LHCN-M2 (cell line): ENCODE results near the gene TNNC2. TPM values are rescaled to one million over a fixed set of nuclear protein-coding genes. Genes with fewer than 3 reads are reported as not detected.
"Not testable (repeated sequence)": the region's sequence is repeated elsewhere in the genome, so short reads cannot be mapped to it uniquely, and the experiment has no call there.

ENCODE experiments used
- DNase-seq: peaks from one replicate; pipeline ENCODE4 v3.0.0-alpha.2; 2012; ENCODE audit warnings: low read depth
- total RNA-seq: library from RNA; depleted of rRNA; stranded (reverse); fragments of >200 nt; gene quantifications from 2 replicates; pipeline ENCODE4 v1.2.3, GENCODE V29; 2014

Gene TNNC2
- total RNA-seq, 1 experiment from 2014 or later: 0.34 TPM

GRCh38 chr20:45822857-45823256 lies 4.3 kb downstream of the TNNC2 start:
- peak; percentile 56 for DNase-seq

DNA sequence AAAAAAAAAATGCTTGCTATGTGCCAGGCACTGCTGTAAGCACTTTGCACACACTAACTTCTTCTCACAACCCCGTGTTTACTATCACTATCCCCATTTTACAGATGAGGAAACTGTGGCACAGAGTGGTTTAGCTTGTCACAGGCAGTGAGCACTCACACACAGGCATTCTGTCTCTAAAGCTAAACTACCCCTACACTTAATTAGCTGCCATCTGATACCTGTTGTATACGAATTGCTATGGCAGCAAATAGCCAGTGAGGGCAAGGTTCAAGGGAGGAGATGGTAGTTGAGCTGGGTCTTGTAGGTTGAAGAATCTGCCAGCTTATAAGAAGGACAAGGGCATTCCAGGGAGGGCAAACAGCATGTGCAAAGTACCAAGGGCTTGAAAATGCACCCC lies 5.2 kb downstream of the TNNC2 start:
- no peak for DNase-seq

GRCh38 chr20:45819466-45819865 lies 7.6 kb downstream of the TNNC2 start:
- no peak for DNase-seq

DNA sequence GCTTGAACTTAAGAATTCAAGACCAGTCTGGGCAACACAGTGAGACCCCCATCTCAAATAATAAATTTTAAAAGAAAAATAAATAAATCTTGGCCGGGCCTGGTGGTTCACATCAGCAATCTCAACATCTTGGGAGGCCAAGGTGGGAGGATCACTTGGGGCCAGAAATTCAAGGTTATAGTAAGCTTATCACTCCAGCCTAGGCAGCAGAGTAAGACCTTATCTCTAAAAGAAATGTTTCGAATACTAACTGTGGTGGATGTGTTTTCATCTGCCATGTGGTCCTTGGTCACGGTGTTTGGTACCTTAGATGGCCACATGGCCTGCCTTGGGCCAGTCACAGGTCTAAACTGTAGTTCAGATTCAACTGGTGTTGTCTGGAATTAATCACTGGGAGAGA lies 8.9 kb downstream of the TNNC2 start:
- DNase-seq: no peak

DNA sequence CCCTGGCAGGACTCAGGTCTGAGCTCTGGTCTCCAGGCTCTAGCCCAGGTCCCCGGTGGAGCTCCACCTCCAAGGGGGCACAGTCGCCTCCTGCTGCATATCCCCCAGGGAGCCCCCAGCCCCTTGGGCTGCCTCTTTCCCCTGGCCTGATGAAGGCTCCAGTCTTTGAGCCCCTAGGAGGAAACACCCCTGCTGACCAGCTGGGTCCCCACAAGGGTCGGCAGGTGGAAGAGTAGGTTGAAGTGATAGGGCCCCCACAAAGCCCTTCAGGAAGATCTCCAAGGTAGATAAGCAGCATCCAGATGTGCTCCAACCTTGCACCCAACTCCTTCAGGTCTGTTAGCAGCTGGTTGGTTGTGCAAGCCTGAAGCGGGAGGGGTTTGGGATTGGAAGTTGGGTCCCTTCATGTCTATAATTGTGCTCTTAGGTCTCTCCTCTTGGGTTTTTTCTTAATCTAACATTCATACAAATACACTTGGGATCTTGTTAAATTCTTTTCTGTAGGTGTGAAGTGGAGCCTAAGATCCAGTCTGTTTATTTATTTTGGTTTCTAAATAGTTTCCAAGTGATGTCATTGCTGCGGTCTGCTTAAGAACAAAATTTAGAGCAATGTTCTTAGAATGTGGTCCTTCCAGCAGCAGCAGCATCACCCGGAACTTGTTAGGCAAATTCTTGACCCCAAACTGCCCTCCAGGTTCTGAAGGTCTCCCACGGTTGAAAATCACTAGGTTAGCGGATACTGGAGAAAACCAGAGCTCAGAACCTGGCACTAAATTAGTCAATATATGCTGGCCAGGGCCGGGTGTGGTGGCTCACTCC lies 9.5 kb downstream of the TNNC2 start:
- DNase-seq: peak; percentile 87

DNA sequence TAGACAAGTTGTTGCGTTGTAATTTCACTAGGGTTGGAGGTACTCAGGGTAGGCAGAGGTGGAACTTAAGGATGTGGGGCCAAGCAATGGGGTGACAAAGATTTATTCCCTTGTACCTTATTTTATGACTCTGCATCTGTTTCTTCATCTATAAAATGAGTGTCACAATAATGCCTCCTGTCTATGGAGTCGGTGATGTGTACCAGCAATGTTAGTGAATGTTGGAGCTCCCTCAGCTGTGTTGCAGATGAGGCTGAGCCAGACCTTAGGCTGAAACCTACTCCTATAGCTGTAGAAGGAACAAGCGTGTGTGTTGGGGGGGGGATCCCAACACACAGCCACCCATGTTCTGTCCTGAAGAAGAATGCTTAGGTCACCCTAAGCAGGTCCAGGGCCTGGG lies 10.2 kb downstream of the TNNC2 start:
- DNase-seq: no peak

- DNase-seq: no peak
Observed at GRCh38 chr20:45814314-45814713, 12.8 kb downstream of the TNNC2 start.

DNA sequence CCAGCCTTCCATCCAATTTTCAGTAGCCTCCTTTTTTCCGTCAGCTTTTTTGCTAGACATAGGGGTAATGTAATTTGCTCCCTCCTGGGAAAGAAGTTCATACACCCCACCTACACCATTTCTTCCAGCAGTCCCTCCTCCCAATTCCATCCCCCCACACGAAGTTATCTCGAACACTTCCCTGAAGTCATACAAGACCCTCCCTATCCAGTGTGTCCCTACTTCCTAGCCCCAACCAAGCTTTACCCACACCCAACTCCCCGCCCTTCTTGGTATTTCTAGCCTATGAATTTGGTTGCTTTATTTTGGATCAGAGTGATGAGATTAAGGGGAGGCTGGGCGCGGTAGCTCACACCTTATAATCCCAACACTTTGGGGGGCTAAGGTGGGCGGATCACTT lies 13.6 kb downstream of the TNNC2 start:
- no peak for DNase-seq

- DNase-seq: no peak
Observed at GRCh38 chr20:45813006-45813340, 14.1 kb downstream of the TNNC2 start.

- peak; percentile 100 for DNase-seq
Observed at GRCh38 chr20:45812157-45813005, 14.7 kb downstream of the TNNC2 start, which contains the start of gene UBE2C. Gene UBE2C (plus strand): TSS chr20:45812644. CDS start chr20:45812696, 52 bp downstream.

DNA sequence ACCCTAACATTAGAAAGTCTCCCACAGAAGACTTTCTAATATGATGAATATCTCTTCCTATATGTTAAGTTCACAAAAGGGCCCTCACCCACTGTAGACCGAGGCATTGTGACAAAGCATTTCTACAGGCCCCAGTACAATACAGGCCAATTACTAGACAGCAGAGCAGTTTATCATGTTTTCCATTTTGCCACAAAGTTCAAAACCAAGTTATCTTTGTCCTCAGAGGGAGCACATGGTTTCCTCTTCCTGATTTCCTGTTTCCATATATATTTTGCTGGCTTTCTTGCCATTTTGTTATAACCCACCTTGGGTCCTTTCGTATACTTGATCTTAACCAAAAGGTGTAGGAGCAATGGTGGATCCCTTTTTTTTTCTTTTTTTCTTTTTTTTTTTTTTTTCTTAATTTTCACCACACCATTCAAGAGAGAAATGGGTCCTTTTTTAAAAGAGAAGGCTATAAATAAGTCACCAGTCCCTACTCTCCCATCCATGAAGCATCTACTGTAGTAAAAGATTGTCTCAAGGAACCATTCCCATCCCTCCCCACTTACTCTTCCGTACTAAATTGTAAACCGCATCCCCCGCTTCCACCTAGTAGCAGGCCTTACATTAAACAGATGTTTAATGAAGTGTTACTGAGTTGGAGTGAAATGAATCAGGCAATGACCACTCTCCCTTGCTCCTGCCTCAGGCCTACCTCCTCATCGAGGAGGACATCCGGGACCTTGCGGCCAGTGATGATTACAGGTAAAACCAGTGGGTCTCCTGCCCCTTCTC lies 16.7 kb downstream of the TNNC2 start:
- no peak for DNase-seq

DNA sequence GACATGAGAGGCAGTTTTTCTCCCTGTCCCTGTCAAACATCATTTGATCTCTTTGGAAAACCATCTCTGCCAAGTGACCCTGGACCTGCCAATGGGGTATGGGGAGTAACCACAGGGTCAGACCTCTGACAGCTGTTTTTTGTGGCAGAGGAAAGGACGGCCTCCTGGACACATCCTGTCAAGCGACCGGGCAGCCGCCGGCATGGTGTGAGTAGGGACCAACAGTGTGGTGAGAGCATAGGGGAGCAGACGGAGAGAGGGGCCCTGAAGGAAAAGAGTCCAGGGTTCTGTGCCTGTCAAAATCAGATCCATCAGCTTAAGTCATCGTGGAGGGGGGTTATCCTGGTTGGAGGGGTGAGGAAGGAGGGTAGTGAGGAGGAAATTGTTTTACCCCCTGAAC lies 25.3 kb downstream of the TNNC2 start:
- DNase-seq: no peak

DNA sequence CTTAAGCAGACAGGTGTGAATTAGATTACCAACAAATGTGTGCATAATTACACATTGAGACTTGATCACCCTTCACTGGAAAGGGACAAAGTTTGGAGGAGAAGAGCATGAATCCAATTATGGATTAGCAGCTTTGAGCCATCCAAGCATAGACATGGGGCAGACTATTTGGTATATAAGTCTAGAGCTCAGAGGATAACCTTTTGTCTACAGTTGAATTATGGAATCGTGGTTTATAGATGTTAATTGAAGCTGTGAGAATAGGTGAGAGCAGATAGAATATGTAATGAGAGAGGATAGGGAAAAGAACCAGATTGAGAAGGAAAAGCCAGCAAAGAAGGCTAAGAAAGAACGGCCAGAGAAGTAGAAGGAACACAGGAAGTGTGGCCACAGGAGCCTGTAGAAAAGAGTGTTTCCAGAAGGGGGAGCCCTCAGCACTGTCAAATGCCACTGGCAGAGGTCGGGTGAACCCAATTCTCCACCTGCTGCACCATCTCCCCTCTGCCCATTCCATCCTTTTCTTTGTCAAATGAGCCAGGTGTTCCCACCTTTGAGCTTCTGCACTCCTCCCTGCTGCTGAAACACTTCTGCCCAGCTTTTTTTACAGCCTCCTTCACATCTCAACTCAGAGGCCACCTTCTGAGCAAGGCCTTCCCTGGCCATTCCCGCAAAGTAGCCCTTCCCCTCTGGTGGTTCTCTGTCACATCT lies 28.0 kb downstream of the TNNC2 start:
- DNase-seq: peak; percentile 48

GRCh38 chr20:45797955-45798354 lies 29.2 kb downstream of the TNNC2 start:
- not testable (repeated sequence) for DNase-seq

- not testable (repeated sequence) for DNase-seq
Observed at GRCh38 chr20:45797510-45797909, 29.6 kb downstream of the TNNC2 start.

GRCh38 chr20:45796337-45797065 lies 30.6 kb downstream of the TNNC2 start:
- no peak for DNase-seq

- DNase-seq: no peak
Observed at GRCh38 chr20:45792317-45793118, 34.6 kb downstream of the TNNC2 start.

- no peak for DNase-seq
Observed at GRCh38 chr20:45788351-45788750, 38.8 kb downstream of the TNNC2 start.

GRCh38 chr20:45783656-45784294 lies 43.3 kb downstream of the TNNC2 start:
- DNase-seq: no peak
